Measurements from ENCODE around the gene STOML3.

DNA sequence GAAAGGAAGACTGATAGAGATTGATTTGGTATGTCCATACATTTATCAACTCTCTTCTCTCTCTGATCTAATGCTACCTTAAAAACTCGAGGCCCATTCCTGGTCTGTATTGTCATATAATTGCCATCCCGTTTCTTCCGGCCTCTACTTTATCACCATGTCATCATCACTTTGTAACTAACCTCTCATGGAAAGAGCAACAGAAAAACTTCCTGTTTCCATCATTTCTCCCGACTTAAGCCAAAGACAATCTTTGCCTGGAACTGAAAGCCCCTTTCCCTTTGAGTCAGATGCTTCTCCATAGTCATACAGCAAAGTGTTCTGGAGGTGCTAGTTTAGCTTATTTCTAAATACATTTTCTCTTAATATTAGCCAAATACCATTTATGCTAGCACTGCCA, 2.8 kb upstream of the STOML3 start:
- TF ChIP-seq POLR2AphosphoS5 (IDR thresholded peaks at IDR 0.05; ENCODE audit: borderline replicate concordance, low read depth, low read length) (no peak), FOXP2 (optimal IDR thresholded peaks at IDR 0.05; ENCODE audit: control extremely low read depth, extremely low read length, insufficient read depth) (no peak)
